A673 (cell line): Measurements from ENCODE around the gene ENTPD2.

ENCODE experiments used
- EZH2 ChIP-seq: fragments of 200-600 bp; sonication (generic); IDR thresholded peaks from 2 replicates; pipeline ENCODE4 v1.6.1; 2017; ENCODE audit warnings: borderline replicate concordance, low read depth, mild to moderate bottlenecking, mixed read lengths, antibody characterized with exemption, low read length; ENCODE audit not compliant: poor library complexity, severe bottlenecking
- TF ChIP-seq, protein P1 (sequence below): fragments of 300-800, 200-600 bp; sonication (generic); conservative IDR thresholded peaks from 2 replicates; pipeline ENCODE4 v1.5.1; 2017; ENCODE audit warnings: low read depth, mild to moderate bottlenecking, antibody characterized with exemption, low read length, moderate library complexity, mixed read lengths

DNA sequence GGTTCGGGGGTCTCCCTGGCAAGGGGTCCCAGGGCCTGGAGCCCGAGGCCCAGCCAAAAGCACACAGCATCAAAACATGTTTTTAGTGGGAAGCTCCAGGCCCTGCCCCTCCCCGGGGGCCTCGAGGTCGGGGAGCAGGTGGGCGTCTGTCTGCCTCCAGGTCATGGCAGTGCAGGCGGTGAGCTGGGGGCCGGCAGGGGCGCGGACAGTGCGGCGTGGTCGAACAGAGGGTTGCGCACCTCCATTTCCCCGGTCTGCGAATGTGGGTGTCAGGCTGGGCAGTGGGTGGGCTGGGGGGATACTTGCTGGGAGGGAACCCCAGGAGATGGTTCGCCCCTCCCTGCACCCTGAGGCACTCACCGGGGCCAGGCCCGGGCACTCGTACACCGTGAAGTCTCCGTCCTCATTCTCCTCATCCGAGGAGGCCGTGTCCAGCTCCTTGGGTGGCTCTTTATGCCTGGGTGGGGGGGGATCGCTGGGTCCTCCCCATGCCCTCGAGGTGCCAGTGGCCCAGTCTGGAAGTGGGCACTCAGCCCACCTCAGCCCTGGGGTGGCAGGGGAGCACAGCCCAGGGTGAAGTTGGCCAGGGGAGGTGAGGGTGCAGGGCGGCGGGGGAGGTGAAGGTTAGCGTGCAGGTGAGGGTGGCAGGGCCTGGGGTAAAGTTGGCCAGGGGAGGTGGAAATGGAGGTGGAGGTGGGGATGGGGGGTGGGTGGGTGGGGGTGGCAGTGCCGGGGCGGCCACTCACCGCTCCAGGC lies 14.1 kb downstream of the ENTPD2 start:
- TF ChIP-seq, protein P1, sequence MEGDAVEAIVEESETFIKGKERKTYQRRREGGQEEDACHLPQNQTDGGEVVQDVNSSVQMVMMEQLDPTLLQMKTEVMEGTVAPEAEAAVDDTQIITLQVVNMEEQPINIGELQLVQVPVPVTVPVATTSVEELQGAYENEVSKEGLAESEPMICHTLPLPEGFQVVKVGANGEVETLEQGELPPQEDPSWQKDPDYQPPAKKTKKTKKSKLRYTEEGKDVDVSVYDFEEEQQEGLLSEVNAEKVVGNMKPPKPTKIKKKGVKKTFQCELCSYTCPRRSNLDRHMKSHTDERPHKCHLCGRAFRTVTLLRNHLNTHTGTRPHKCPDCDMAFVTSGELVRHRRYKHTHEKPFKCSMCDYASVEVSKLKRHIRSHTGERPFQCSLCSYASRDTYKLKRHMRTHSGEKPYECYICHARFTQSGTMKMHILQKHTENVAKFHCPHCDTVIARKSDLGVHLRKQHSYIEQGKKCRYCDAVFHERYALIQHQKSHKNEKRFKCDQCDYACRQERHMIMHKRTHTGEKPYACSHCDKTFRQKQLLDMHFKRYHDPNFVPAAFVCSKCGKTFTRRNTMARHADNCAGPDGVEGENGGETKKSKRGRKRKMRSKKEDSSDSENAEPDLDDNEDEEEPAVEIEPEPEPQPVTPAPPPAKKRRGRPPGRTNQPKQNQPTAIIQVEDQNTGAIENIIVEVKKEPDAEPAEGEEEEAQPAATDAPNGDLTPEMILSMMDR = no peak
- TF ChIP-seq EZH2 = no peak
